Neutrophil (primary cell): Measurements from ENCODE around the gene SUSD6.
A peak's percentile ranks its signal among the peaks of the same experiment; 100 is the strongest.

Source experiments
- H3K27ac ChIP-seq: fragments of 200-600 bp; sonication (generic); 2 replicates; pipeline ENCODE4 v1.5.1; 2016; ENCODE audit warnings: mild to moderate bottlenecking, moderate library complexity
- H3K27me3 ChIP-seq: fragments of 200-600 bp; sonication (generic); 2 replicates; pipeline ENCODE4 v1.6.0; 2016; ENCODE audit warnings: mild to moderate bottlenecking
- H3K36me3 ChIP-seq: fragments of 200-600 bp; sonication (generic); 2 replicates; pipeline ENCODE4 v1.5.1; 2017
- H3K4me1 ChIP-seq, 2 experiments: fragments of 200-600 bp in 1 of 2; sonication (generic) in 1 of 2; 1 replicate in 1 of 2; 2 replicates in 1 of 2; pipeline versions ENCODE4 v1.5.1 to v1.6.1; 2013 to 2016; ENCODE audit warnings: low read depth in 1 of 2, low read length in 1 of 2, mild to moderate bottlenecking in 1 of 2, moderate library complexity in 1 of 2; ENCODE audit not compliant: control insufficient read depth in 1 of 2, insufficient read depth in 1 of 2
- H3K4me3 ChIP-seq, 2 experiments: fragments of 200-600 bp in 1 of 2; sonication (generic) in 1 of 2; 1 replicate in 1 of 2; 2 replicates in 1 of 2; pipeline ENCODE4 v1.5.1; 2013 to 2016; ENCODE audit warnings: low read depth in 1 of 2, low read length in 1 of 2, mild to moderate bottlenecking in 1 of 2, moderate library complexity in 1 of 2
- H3K9me3 ChIP-seq: fragments of 200-600 bp; sonication (generic); 2 replicates; pipeline ENCODE4 v1.5.1; 2016
- CTCF ChIP-seq: fragments of 200-600 bp; sonication (generic); IDR thresholded peaks from 2 replicates; pipeline ENCODE4 v1.5.1; 2016; ENCODE audit warnings: antibody characterized with exemption

Gene SUSD6

GRCh38 chr14:69632164-69632563 lies 20.8 kb downstream of the SUSD6 start:
- no peaks in the 10 kb centered on the region for H3K27me3 ChIP-seq
- no peaks in the 10 kb centered on the region for H3K9me3 ChIP-seq
- H3K27ac ChIP-seq = peak overlapping the region; percentile 93
- H3K4me1 ChIP-seq = peaks cover 77 to 91% of the 10 kb centered on the region in 2 experiments
- peak overlapping the region; percentile 2 to 28 for H3K4me3 ChIP-seq
- no peaks in the 10 kb centered on the region for H3K36me3 ChIP-seq
- TF ChIP-seq CTCF = no peak

- H3K4me1 ChIP-seq = peaks cover 82 to 96% of the 10 kb centered on the region in 2 experiments
- H3K9me3 ChIP-seq = no peaks in the 10 kb centered on the region
- H3K27me3 ChIP-seq = no peaks in the 10 kb centered on the region
- H3K4me3 ChIP-seq = peak overlapping the region; percentile 2 to 28
- no peak for TF ChIP-seq CTCF
- H3K36me3 ChIP-seq = no peaks in the 10 kb centered on the region
- peak overlapping the region; percentile 93 for H3K27ac ChIP-seq
Observed at GRCh38 chr14:69632593-69633151, 21.3 kb downstream of the SUSD6 start.

GRCh38 chr14:69633238-69633637 lies 21.8 kb downstream of the SUSD6 start:
- peak overlapping the region in 1 of 2 experiments; percentile 2 for H3K4me3 ChIP-seq
- TF ChIP-seq CTCF = no peak
- no peaks in the 10 kb centered on the region for H3K9me3 ChIP-seq
- peak overlapping the region; percentile 93 for H3K27ac ChIP-seq
- no peaks in the 10 kb centered on the region for H3K27me3 ChIP-seq
- H3K36me3 ChIP-seq = no peaks in the 10 kb centered on the region
- H3K4me1 ChIP-seq = peaks cover 88 to 97% of the 10 kb centered on the region in 2 experiments

- no peak for TF ChIP-seq CTCF
- Histone ChIP-seq H3K27ac (peak overlapping the region; percentile 93), H3K4me3 (peak overlapping the region; percentile 2 to 25), H3K9me3 (no peaks in the 10 kb centered on the region), H3K4me1 (peaks cover 92 to 94% of the 10 kb centered on the region in 2 experiments), H3K27me3 (no peaks in the 10 kb centered on the region), H3K36me3 (no peaks in the 10 kb centered on the region)
Observed at GRCh38 chr14:69635981-69636639, 24.7 kb downstream of the SUSD6 start.

GRCh38 chr14:69636718-69637480 lies 25.5 kb downstream of the SUSD6 start:
- TF ChIP-seq CTCF = no peak
- peak overlapping the region; percentile 93 for H3K27ac ChIP-seq
- no peak overlapping the region for H3K4me3 ChIP-seq
- no peaks in the 10 kb centered on the region for H3K36me3 ChIP-seq
- peaks cover 84 to 86% of the 10 kb centered on the region in 2 experiments for H3K4me1 ChIP-seq
- no peaks in the 10 kb centered on the region for H3K9me3 ChIP-seq
- H3K27me3 ChIP-seq = no peaks in the 10 kb centered on the region
